GM10266 (cell line): ENCODE data around the gene ITPR3.

Experiments
- DNase-seq: peaks from one replicate; pipeline ENCODE4 v3.0.0; 2012; ENCODE audit errors: extremely low spot score
- CTCF ChIP-seq: IDR thresholded peaks from 2 replicates; pipeline ENCODE4 v1.5.1; 2012; ENCODE audit warnings: mild to moderate bottlenecking, low read depth; ENCODE audit not compliant: control insufficient read depth, insufficient read depth; ENCODE audit errors: missing control alignments

Gene ITPR3

GRCh38 chr6:33725222-33725621 lies 104.1 kb downstream of the ITPR3 start:
- DNase-seq: no peak
- TF ChIP-seq CTCF: no peak

- no peak for TF ChIP-seq CTCF
- no peak for DNase-seq
Measured at GRCh38 chr6:33725891-33726673, 105.0 kb downstream of the ITPR3 start.

GRCh38 chr6:33726696-33727095 lies 105.6 kb downstream of the ITPR3 start:
- TF ChIP-seq CTCF: no peak
- DNase-seq: no peak

- no peak for TF ChIP-seq CTCF
- no peak for DNase-seq
Measured at GRCh38 chr6:33727126-33727525, 106.0 kb downstream of the ITPR3 start.

GRCh38 chr6:33727932-33728331 lies 106.8 kb downstream of the ITPR3 start:
- TF ChIP-seq CTCF: no peak
- DNase-seq: no peak

- TF ChIP-seq CTCF: no peak
- DNase-seq: no peak
Measured at GRCh38 chr6:33728438-33728837, 107.3 kb downstream of the ITPR3 start.

- no peak for TF ChIP-seq CTCF
Measured at GRCh38 chr6:33729059-33729458, 107.9 kb downstream of the ITPR3 start.

More at GRCh38 chr6:33729059-33729458, 107.9 kb downstream of the ITPR3 start:
- no peak for DNase-seq
